IMR-90 (cell line): Measurements from ENCODE around the gene MYRFL. TPM values are rescaled to one million over a fixed set of nuclear protein-coding genes. Genes with fewer than 3 reads are reported as not detected.

ENCODE experiments used
- ATAC-seq: fragments of 200-7000 bp; cut with Tn5 transposase; 2 replicates; pipeline ENCODE4 v1.9.1; 2020; ENCODE audit warnings: low read depth, mild to moderate bottlenecking, moderate library complexity
- BruUV-seq: library from RNA; stranded (reverse); fragments of 400-500 nt; replicated peaks from 2 replicates; lab custom pipeline; 2021; lab: Mats Ljungman, UMichigan
- CTCF ChIA-PET: fragments of 300-600 bp; formaldehyde crosslinking; extraction: SDS; loops from one replicate; lab custom pipeline; 2021; ENCODE audit warnings: antibody characterized with exemption; lab: Yijun Ruan, JAX
- POLR2A ChIA-PET: fragments of 300-600 bp; sonication (Branson Sonifier 250); formaldehyde crosslinking; loops from one replicate; lab custom pipeline; 2022; ENCODE audit warnings: antibody characterized with exemption; ENCODE audit not compliant: unreplicated experiment; lab: Charles Lee
- DNase-seq: peaks from one replicate; pipeline ENCODE4 v3.0.0; 2013
- H2AFZ ChIP-seq: replicated peaks from 2 replicates; pipeline ENCODE3; 2013; ENCODE audit warnings: low read length, mild to moderate bottlenecking; ENCODE audit not compliant: poor library complexity
- H2AK5ac ChIP-seq: 2 replicates; pipeline ENCODE4 v1.6.1; 2013; ENCODE audit warnings: low read depth, low read length, inconsistent platforms
- H2AK9ac ChIP-seq: replicated peaks from 2 replicates; pipeline ENCODE3; 2013; ENCODE audit warnings: mild to moderate bottlenecking, low read depth, low read length, moderate library complexity; ENCODE audit not compliant: poor library complexity
- H2BK120ac ChIP-seq: 2 replicates; pipeline ENCODE4 v1.6.1; 2013; ENCODE audit warnings: low read depth, low read length, inconsistent platforms
- H2BK15ac ChIP-seq: 3 replicates; pipeline ENCODE4 v1.6.1; 2013; ENCODE audit warnings: low read depth, low read length, inconsistent platforms
- H2BK20ac ChIP-seq: 2 replicates; pipeline ENCODE4 v1.6.1; 2013; ENCODE audit warnings: low read depth, mild to moderate bottlenecking, inconsistent platforms, low read length, moderate library complexity
- H2BK5ac ChIP-seq: 2 replicates; pipeline ENCODE4 v1.6.1; 2013; ENCODE audit warnings: mild to moderate bottlenecking, low read depth, low read length, inconsistent platforms; ENCODE audit not compliant: poor library complexity, severe bottlenecking
- H3K14ac ChIP-seq: replicated peaks from 2 replicates; pipeline ENCODE4 v1.6.1; 2013; ENCODE audit warnings: low read depth, low read length, inconsistent platforms
- H3K18ac ChIP-seq: 2 replicates; pipeline ENCODE4 v1.6.1; 2013; ENCODE audit warnings: low read depth, low read length, control low read depth
- H3K23ac ChIP-seq: 2 replicates; pipeline ENCODE4 v1.6.1; 2013; ENCODE audit warnings: low read depth, low read length, inconsistent platforms
- H3K27ac ChIP-seq: 2 replicates; pipeline ENCODE4 v1.5.1; 2013; ENCODE audit warnings: mild to moderate bottlenecking, control low read depth, low read length; ENCODE audit not compliant: insufficient read depth
- H3K27me3 ChIP-seq: 2 replicates; pipeline ENCODE4 v1.6.1; 2013; ENCODE audit warnings: low read length; ENCODE audit not compliant: control insufficient read depth, insufficient read depth
- H3K36me3 ChIP-seq: 2 replicates; pipeline ENCODE4 v1.6.1; 2013; ENCODE audit warnings: low read length, mixed read lengths; ENCODE audit not compliant: control insufficient read depth, insufficient read depth
- H3K4ac ChIP-seq: 2 replicates; pipeline ENCODE4 v1.6.1; 2013; ENCODE audit warnings: low read depth, low read length, inconsistent platforms
- H3K4me1 ChIP-seq: 2 replicates; pipeline ENCODE4 v1.6.1; 2013; ENCODE audit warnings: low read length, mixed read lengths; ENCODE audit not compliant: control insufficient read depth, insufficient read depth
- H3K4me2 ChIP-seq: 2 replicates; pipeline ENCODE4 v1.6.1; 2013; ENCODE audit warnings: low read depth, mild to moderate bottlenecking, control low read depth, low read length, moderate library complexity
- H3K4me3 ChIP-seq: 2 replicates; pipeline ENCODE4 v1.5.1; 2013; ENCODE audit warnings: low read depth, mild to moderate bottlenecking, control low read depth, low read length, moderate library complexity; ENCODE audit not compliant: insufficient read depth
- H3K56ac ChIP-seq: 2 replicates; pipeline ENCODE4 v1.6.1; 2013; ENCODE audit warnings: low read length, inconsistent platforms; ENCODE audit not compliant: insufficient read depth; ENCODE audit errors: extremely low read depth
- H3K79me1 ChIP-seq, 2 experiments: 2 replicates each; pipeline ENCODE4 v1.6.1; 2013; ENCODE audit warnings: low read length in 2 of 2, inconsistent platforms in 1 of 2, low read depth in 1 of 2
- H3K9ac ChIP-seq: 2 replicates; pipeline ENCODE4 v1.6.1; 2013; ENCODE audit warnings: low read depth, low read length, control low read depth
- H3K9me1 ChIP-seq: 2 replicates; pipeline ENCODE4 v1.6.1; 2013; ENCODE audit warnings: low read length, inconsistent platforms; ENCODE audit not compliant: insufficient read depth
- H3K9me3 ChIP-seq: 2 replicates; pipeline ENCODE4 v1.6.1; 2013; ENCODE audit warnings: low read length; ENCODE audit not compliant: control insufficient read depth, insufficient read depth
- H4K20me1 ChIP-seq: 2 replicates; pipeline ENCODE4 v1.6.1; 2013; ENCODE audit warnings: low read length, inconsistent platforms; ENCODE audit not compliant: insufficient read depth
- H4K5ac ChIP-seq: 2 replicates; pipeline ENCODE4 v1.6.1; 2013; ENCODE audit warnings: mild to moderate bottlenecking, low read depth, low read length, control low read depth
- H4K8ac ChIP-seq, 2 experiments: 2 replicates each; pipeline ENCODE4 v1.6.1; 2013; ENCODE audit warnings: low read depth in 2 of 2, low read length in 2 of 2, control low read depth in 1 of 2, inconsistent platforms in 1 of 2
- H4K91ac ChIP-seq: 2 replicates; pipeline ENCODE4 v1.6.1; 2013; ENCODE audit warnings: low read depth, low read length, inconsistent platforms; ENCODE audit not compliant: insufficient read depth
- BHLHE40 ChIP-seq: fragments of 150-350 bp; IDR thresholded peaks from 2 replicates; pipeline ENCODE4 v1.6.1; 2016; ENCODE audit warnings: mild to moderate bottlenecking, low read depth, low read length
- CEBPB ChIP-seq: IDR thresholded peaks from 2 replicates; pipeline ENCODE4 v1.6.1; 2012; ENCODE audit warnings: low read depth, low read length, improper control_type of control experiment
- CHD1 ChIP-seq: IDR thresholded peaks from 2 replicates; pipeline ENCODE4 v1.6.1; 2012; ENCODE audit warnings: low read depth, low read length, improper control_type of control experiment
- MAFK ChIP-seq: IDR thresholded peaks from 2 replicates; pipeline ENCODE4 v1.6.1; 2012; ENCODE audit warnings: low read depth, low read length, improper control_type of control experiment
- MAZ ChIP-seq: IDR thresholded peaks from 2 replicates; pipeline ENCODE4 v1.6.1; 2012; ENCODE audit warnings: low read depth, mild to moderate bottlenecking, low read length, improper control_type of control experiment, moderate library complexity, borderline replicate concordance
- MXI1 ChIP-seq: IDR thresholded peaks from 2 replicates; pipeline ENCODE4 v1.6.1; 2012; ENCODE audit warnings: low read depth, mild to moderate bottlenecking, low read length, moderate library complexity, borderline replicate concordance
- NFE2L2 ChIP-seq: fragments of 150-350 bp; IDR thresholded peaks from 2 replicates; pipeline ENCODE4 v1.6.1; 2016; ENCODE audit warnings: low read depth, mild to moderate bottlenecking, low read length
- POLR2A ChIP-seq: IDR thresholded peaks from 2 replicates; pipeline ENCODE4 v1.6.1; 2012; ENCODE audit warnings: mild to moderate bottlenecking, low read depth, low read length
- RAD21 ChIP-seq: IDR thresholded peaks from 2 replicates; pipeline ENCODE4 v1.6.1; 2012; ENCODE audit warnings: low read length, improper control_type of control experiment
- RCOR1 ChIP-seq: IDR thresholded peaks from 2 replicates; pipeline ENCODE4 v1.6.1; 2012; ENCODE audit warnings: mild to moderate bottlenecking, low read length, improper control_type of control experiment; ENCODE audit not compliant: insufficient replicate concordance
- RFX5 ChIP-seq: IDR thresholded peaks from 2 replicates; pipeline ENCODE4 v1.8.0; 2012; ENCODE audit warnings: low read depth, mild to moderate bottlenecking, low read length, moderate library complexity
- SMC3 ChIP-seq: fragments of 150-350 bp; IDR thresholded peaks from 2 replicates; pipeline ENCODE4 v1.6.1; 2016; ENCODE audit warnings: low read depth, mild to moderate bottlenecking, antibody characterized with exemption, low read length, moderate library complexity
- WGBS, 2 experiments: methylation state at CpG; one replicate each; pipeline versions ENCODE4 v1.1.5 to v1.1.7; 2013; ENCODE audit warnings: missing lambda C conversion rate in 2 of 2; ENCODE audit not compliant: insufficient read length in 1 of 2; ENCODE audit errors: extremely low coverage in 2 of 2; 5-methylcytosine and 5-hydroxymethylcytosine counted together
- dilution Hi-C: fragments of 300-500 bp; cut with HindIII; formaldehyde crosslinking; loops from one replicate; pipeline ENCODE4 v1.14.3; 2018; ENCODE audit warnings: low sequenced_read_pairs; ENCODE audit not compliant: unreplicated experiment
- in situ Hi-C: fragments of 300-500 bp; cut with MboI; formaldehyde crosslinking; loops from 3 replicates; pipeline ENCODE4 v1.14.3; 2019; ENCODE audit warnings: low sequenced_read_pairs, inconsistent platforms, mixed read lengths
- intact Hi-C: fragments of 100-400 bp; cut with micrococcal nuclease; formaldehyde crosslinking; loops from 2 replicates; pipeline ENCODE4 v1.10.0; 2022
- polyA plus RNA-seq, 3 experiments: library from polyadenylated mRNA; depleted of rRNA; stranded (reverse); fragments of >200 nt; gene quantifications; 2 replicates each; pipeline ENCODE4 v1.2.3, GENCODE V29; 2012; ENCODE audit warnings: low replicate concordance in 1 of 3
- total RNA-seq: library from RNA; depleted of rRNA; stranded (reverse); fragments of >200 nt; gene quantifications from 2 replicates; pipeline ENCODE4 v1.2.3, GENCODE V29; 2012
- TF ChIP-seq, protein P1 (sequence below): fragments of 150-350 bp; IDR thresholded peaks from 2 replicates; pipeline ENCODE4 v1.6.1; 2017; ENCODE audit warnings: mild to moderate bottlenecking, antibody characterized with exemption, low read length, low read depth
- TF ChIP-seq, protein P2 (sequence below): fragments of 150-350 bp; IDR thresholded peaks from 2 replicates; pipeline ENCODE4 v1.6.1; 2016; ENCODE audit warnings: low read depth, mild to moderate bottlenecking, low read length, moderate library complexity, borderline replicate concordance
- TF ChIP-seq, protein P3 (sequence below): conservative IDR thresholded peaks from 2 replicates; pipeline ENCODE4 v1.5.1; 2012; ENCODE audit warnings: mild to moderate bottlenecking, low read depth, low read length, improper control_type of control experiment

The MYRFL gene
- total and polyA plus RNA-seq, 2 of the 4 experiments (the other 2 are of a cell fraction), result not detected

DNA sequence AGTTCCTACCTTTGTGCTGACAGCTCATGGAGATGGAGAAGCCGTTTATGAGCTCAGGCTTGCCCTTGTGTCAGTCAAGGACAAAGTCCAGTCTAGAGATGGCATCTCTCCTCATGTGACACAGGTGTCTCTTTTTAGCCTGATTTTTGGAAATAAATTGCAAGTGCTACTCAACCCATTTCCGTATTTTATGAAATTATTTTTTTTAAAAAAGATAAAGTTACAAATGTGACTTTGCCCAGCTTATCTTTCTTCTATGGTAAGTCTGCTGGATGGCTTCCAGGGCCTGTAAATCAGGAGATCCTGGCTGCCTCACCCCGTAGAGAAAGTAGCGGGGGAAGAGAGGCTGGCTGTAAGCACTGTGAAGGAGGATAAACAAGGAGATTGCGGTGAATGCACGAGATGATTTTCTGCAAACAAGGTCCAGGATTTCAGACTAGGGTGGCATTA, 169.7 kb downstream of the MYRFL start:
- Histone ChIP-seq H3K14ac (no peak overlapping the region), H4K20me1 (no peaks in the 10 kb centered on the region), H2AK5ac (no peak overlapping the region), H3K4me1 (no peaks in the 10 kb centered on the region), H3K4ac (no peak overlapping the region), H4K8ac (no peak overlapping the region), H2BK5ac (no peak overlapping the region), H2BK120ac (no peak overlapping the region), H3K9ac (no peak overlapping the region), H2BK15ac (no peak overlapping the region), H3K4me2 (no peak overlapping the region), H3K23ac (no peak overlapping the region), H2AK9ac (no peak overlapping the region), H3K56ac (no peak overlapping the region), H3K36me3 (no peaks in the 10 kb centered on the region), H2BK20ac (no peak overlapping the region), H3K27me3 (no peaks in the 10 kb centered on the region; the same call in 1 of the 2 replicates), H3K79me1 (no peaks in the 10 kb centered on the region), H3K9me3 (no peaks in the 10 kb centered on the region), H3K4me3 (no peak overlapping the region), H4K5ac (no peak overlapping the region), H3K18ac (no peak overlapping the region), H3K9me1 (no peaks in the 10 kb centered on the region), H4K91ac (no peak overlapping the region), H3K27ac (no peak overlapping the region), H2AFZ (no peak overlapping the region)
- CTCF ChIA-PET, result interaction anchor here (0.6 kb wide), 1 partner anchor 116 kb away, joined by 5 read pairs; no protein-coding TSS in a partner anchor
- in situ Hi-C loops (no loop called here), intact Hi-C loops (no loop called here), dilution Hi-C loops (no loop called here)
- DNase-seq (no peak), ATAC-seq (no peak)
- POLR2A ChIA-PET, result no interaction called here
- 0% methylated on average over 1 of the region's 6 CpGs; no CpG with 5 or more reads in 1 of the 2 experiments for WGBS, 2 experiments
- no TSS peak for BruUV-seq
- TF ChIP-seq RFX5 (no peak), CHD1 (no peak), SMC3 (no peak), RAD21 (no peak), CEBPB (no peak), MAZ (no peak), MXI1 (no peak), BHLHE40 (no peak), RCOR1 (no peak), MAFK (no peak), POLR2A (no peak), NFE2L2 (no peak)
- TF ChIP-seq, protein P1, sequence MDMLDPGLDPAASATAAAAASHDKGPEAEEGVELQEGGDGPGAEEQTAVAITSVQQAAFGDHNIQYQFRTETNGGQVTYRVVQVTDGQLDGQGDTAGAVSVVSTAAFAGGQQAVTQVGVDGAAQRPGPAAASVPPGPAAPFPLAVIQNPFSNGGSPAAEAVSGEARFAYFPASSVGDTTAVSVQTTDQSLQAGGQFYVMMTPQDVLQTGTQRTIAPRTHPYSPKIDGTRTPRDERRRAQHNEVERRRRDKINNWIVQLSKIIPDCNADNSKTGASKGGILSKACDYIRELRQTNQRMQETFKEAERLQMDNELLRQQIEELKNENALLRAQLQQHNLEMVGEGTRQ, result no peak
- TF ChIP-seq, protein P2, sequence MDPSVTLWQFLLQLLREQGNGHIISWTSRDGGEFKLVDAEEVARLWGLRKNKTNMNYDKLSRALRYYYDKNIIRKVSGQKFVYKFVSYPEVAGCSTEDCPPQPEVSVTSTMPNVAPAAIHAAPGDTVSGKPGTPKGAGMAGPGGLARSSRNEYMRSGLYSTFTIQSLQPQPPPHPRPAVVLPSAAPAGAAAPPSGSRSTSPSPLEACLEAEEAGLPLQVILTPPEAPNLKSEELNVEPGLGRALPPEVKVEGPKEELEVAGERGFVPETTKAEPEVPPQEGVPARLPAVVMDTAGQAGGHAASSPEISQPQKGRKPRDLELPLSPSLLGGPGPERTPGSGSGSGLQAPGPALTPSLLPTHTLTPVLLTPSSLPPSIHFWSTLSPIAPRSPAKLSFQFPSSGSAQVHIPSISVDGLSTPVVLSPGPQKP, result no peak
- TF ChIP-seq, protein P3, sequence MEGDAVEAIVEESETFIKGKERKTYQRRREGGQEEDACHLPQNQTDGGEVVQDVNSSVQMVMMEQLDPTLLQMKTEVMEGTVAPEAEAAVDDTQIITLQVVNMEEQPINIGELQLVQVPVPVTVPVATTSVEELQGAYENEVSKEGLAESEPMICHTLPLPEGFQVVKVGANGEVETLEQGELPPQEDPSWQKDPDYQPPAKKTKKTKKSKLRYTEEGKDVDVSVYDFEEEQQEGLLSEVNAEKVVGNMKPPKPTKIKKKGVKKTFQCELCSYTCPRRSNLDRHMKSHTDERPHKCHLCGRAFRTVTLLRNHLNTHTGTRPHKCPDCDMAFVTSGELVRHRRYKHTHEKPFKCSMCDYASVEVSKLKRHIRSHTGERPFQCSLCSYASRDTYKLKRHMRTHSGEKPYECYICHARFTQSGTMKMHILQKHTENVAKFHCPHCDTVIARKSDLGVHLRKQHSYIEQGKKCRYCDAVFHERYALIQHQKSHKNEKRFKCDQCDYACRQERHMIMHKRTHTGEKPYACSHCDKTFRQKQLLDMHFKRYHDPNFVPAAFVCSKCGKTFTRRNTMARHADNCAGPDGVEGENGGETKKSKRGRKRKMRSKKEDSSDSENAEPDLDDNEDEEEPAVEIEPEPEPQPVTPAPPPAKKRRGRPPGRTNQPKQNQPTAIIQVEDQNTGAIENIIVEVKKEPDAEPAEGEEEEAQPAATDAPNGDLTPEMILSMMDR, result no peak
